ENCODE results near the gene ADAMTS14. TPM values are rescaled to one million over a fixed set of nuclear protein-coding genes. Genes with fewer than 3 reads are reported as not detected.

ADAMTS14 gene
- total and polyA plus RNA-seq, 7 donors, result 0.03 to 0.18 (median 0.06) TPM; not detected in 3

DNA sequence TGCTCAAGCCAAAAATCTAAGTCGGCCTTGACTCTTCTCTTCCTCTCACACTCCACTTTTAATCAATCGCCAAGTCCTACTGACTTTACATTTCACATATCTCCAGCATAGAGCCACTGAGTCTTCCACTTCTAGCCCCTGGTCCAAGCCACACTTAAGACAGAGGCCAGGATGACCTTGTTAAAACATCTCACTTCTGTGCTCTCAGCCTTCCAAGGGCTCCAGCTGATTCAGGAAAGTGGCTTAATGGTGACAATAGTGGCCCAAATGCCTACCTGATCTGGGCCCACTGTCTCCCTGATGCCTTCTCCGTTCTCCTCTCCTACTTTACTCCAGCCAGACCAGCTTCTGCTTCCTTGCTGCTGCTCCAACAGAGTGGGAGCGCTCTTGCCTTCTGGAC lies 108.5 kb downstream of the ADAMTS14 start:
- H3K9me3 ChIP-seq, result no peaks in the 10 kb centered on the region
- ATAC-seq (no peak), DNase-seq (no peak)
- no peak overlapping the region for H3K27ac ChIP-seq
- H3K4me3 ChIP-seq, result no peak overlapping the region
- H3K36me3 ChIP-seq (ENCODE audit: insufficient read depth in 1 of 2, low read depth in 1 of 2), result no peaks in the 10 kb centered on the region
- TF ChIP-seq, protein P1, sequence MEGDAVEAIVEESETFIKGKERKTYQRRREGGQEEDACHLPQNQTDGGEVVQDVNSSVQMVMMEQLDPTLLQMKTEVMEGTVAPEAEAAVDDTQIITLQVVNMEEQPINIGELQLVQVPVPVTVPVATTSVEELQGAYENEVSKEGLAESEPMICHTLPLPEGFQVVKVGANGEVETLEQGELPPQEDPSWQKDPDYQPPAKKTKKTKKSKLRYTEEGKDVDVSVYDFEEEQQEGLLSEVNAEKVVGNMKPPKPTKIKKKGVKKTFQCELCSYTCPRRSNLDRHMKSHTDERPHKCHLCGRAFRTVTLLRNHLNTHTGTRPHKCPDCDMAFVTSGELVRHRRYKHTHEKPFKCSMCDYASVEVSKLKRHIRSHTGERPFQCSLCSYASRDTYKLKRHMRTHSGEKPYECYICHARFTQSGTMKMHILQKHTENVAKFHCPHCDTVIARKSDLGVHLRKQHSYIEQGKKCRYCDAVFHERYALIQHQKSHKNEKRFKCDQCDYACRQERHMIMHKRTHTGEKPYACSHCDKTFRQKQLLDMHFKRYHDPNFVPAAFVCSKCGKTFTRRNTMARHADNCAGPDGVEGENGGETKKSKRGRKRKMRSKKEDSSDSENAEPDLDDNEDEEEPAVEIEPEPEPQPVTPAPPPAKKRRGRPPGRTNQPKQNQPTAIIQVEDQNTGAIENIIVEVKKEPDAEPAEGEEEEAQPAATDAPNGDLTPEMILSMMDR (IDR thresholded peaks at IDR 0.05), result no peak
- intact Hi-C loops (cut with DNase I), result no loop called here
- H3K4me1 ChIP-seq, result no peaks in the 10 kb centered on the region
- H3K27me3 ChIP-seq (ENCODE audit: insufficient read depth in 3 of 3, low read length in 2 of 3), result no peaks in the 10 kb centered on the region
- WGBS, 3 donors, result 93 to 99% (median 93%) methylated on average over 4 of the region's 4 CpGs

DNA sequence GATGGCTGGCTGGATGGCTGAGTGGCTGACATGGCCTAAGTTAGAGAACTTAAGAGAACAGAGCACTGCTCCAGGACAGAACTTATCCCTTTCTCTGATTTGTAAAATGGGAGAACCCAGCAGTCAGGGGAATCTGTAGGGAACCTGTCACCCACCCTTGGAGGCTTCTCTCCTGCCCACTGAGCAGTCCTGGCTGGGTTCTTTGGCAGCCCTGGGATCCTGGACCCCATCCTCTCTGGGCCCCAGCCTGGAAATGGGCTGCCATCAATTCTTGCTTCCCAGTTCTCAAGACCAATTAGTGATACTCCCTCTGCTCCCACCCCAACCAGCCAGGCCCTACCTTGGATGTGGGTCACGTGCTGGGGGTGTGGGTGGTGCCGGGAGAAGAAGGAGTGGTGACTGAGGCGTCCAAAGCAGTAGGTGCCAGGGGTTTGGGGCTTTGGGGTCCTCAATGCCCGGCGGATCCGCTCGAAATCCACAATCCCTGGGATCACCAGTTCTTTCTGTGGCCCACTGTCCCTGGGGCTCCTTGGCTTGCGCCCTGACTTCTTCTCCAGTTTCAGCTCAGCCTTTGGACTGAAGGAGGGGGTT lies 109.2 kb downstream of the ADAMTS14 start:
- WGBS, 3 donors, result 95 to 100% (median 97%) methylated on average over 7 to 8 of the region's 8 CpGs

DNA sequence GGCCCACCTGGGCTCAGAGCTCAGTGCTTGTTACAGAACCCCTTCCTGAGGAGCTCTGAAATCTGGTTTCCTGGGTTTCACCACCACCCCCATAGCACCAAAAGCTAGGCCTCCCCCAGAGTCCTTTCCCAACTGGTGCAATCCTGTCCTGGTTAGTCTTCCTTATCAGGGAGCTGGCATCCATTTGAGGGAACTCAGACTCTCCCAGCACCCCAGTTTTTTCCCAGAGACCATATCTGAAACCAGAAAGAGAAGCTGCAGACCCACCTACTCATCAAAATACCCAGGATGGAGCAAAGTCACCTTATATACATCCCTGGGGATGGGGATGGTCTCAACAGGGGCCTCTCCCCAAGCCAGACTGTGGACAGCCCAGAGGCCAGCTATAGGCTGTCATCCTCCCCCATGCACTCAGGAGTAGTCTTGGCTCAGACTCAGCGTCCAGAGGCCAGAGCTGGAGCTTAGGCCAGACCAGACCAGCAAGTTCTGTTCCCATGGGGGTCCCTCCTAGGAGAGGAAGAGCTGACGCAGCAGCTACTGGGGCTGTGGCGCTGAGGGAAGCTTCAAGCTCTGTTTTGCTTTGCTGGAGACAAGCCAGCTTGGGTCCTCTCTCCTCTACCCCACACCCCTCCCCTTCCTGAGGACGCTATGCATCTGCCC lies 109.9 kb downstream of the ADAMTS14 start:
- WGBS, 3 donors, result 63 to 72% (median 69%) methylated on average over 4 of the region's 4 CpGs
- TF ChIP-seq, protein P1 (IDR thresholded peaks at IDR 0.05), result no peak
- no peak for DNase-seq
- H3K4me1 ChIP-seq, result no peaks in the 10 kb centered on the region
- no peak for ATAC-seq
- H3K27me3 ChIP-seq (ENCODE audit: insufficient read depth in 3 of 3, low read length in 2 of 3), result no peaks in the 10 kb centered on the region
- no peaks in the 10 kb centered on the region for H3K36me3 ChIP-seq (ENCODE audit: insufficient read depth in 1 of 2, low read depth in 1 of 2)
- intact Hi-C loops (cut with DNase I), result no loop called here
- no peak overlapping the region for H3K27ac ChIP-seq
- H3K9me3 ChIP-seq, result no peaks in the 10 kb centered on the region
- no peak overlapping the region for H3K4me3 ChIP-seq

More for the DNA sequence above, 109.2 kb downstream of the ADAMTS14 start:
- Histone ChIP-seq H3K27me3 (ENCODE audit: insufficient read depth in 3 of 3, low read length in 2 of 3) (no peaks in the 10 kb centered on the region), H3K9me3 (no peaks in the 10 kb centered on the region), H3K36me3 (ENCODE audit: insufficient read depth in 1 of 2, low read depth in 1 of 2) (no peaks in the 10 kb centered on the region), H3K4me3 (no peak overlapping the region), H3K27ac (no peak overlapping the region), H3K4me1 (no peaks in the 10 kb centered on the region)
- ATAC-seq (no peak), DNase-seq (no peak)
- intact Hi-C loops (cut with DNase I), result no loop called here
- TF ChIP-seq, protein P1 (IDR thresholded peaks at IDR 0.05), result no peak

DNA sequence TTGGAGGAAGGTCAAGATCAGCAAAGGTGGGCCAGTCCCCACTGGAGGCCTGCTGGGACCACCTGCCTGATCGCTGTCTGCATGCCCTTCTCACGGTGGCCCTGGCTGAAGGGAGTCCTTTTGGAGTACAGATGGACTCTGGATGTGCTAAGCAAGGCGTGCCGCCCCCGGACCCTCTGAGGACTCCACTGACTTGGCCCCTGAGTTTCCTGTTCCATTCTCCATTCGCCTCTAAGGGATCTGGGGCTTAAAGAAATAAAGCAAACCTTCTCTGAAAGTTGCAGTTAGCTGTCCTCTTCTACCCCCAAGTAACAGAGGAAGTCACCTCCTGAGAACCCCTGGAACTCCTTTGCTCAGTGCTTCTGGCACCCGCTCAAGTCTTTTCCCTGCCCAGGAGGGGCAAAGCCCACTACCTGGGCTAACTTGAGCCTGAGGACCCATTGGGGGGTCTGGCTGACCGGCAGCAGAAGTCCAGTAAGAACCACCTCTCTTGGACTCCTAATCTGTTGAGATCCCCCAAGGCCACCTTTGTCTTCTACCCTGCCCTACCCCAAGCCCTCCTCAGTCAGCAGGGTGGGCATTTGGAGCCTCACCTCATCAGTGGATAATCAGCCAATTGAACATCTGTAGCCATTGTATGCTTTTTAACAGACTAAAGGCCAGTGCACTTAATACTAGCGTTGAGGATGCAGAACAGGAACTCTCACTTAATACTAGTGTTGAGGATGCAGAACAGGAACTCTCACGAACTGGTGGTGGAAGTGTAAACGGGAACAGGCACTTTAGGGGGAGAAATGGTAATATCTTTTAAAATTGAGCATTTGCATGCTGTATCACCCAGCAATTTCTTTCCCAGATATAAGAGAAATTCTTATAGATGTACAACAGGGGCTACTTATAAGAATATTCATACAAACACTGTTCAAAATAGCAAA lies 110.7 kb downstream of the ADAMTS14 start:
- whole genome bisulfite sequencing, 3 donors, result 76 to 78% (median 77%) methylated on average over 11 of the region's 11 CpGs
- TF ChIP-seq, protein P1 (IDR thresholded peaks at IDR 0.05), result no peak
- H3K27me3 ChIP-seq (ENCODE audit: insufficient read depth in 3 of 3, low read length in 2 of 3), result no peaks in the 10 kb centered on the region
- intact Hi-C loops (cut with DNase I), result no loop called here
- H3K36me3 ChIP-seq (ENCODE audit: insufficient read depth in 1 of 2, low read depth in 1 of 2), result no peaks in the 10 kb centered on the region
- H3K27ac ChIP-seq, result no peak overlapping the region
- no peaks in the 10 kb centered on the region for H3K4me1 ChIP-seq
- no peak overlapping the region for H3K4me3 ChIP-seq
- peaks cover 4% of the 10 kb centered on the region for H3K9me3 ChIP-seq
- no peak for ATAC-seq
- DNase-seq, result no peak
